Cerebellar nuclear complex (tissue), 1 donor: ENCODE results near the gene NPTX1.

Experiments used
- DNase-seq, 2 experiments: peaks; one replicate each; lab custom pipeline; 2025; lab: John Stamatoyannopoulos, UW

Gene NPTX1

GRCh38 chr17:80426671-80427326 is 49.6 kb downstream of the NPTX1 start:
- DNase-seq: peak in 1 of 2 experiments; percentile 61

- DNase-seq: no peak
Measured at GRCh38 chr17:80425835-80426426, 50.5 kb downstream of the NPTX1 start.

- DNase-seq: no peak
Measured at GRCh38 chr17:80424878-80425765, 51.3 kb downstream of the NPTX1 start.

- DNase-seq: no peak
Measured at GRCh38 chr17:80424261-80424660, 52.1 kb downstream of the NPTX1 start.

GRCh38 chr17:80423536-80424225 is 52.7 kb downstream of the NPTX1 start:
- DNase-seq: no peak

- no peak for DNase-seq
Measured at GRCh38 chr17:80422981-80423380, 53.4 kb downstream of the NPTX1 start.

GRCh38 chr17:80422276-80422675 is 54.1 kb downstream of the NPTX1 start:
- DNase-seq: no peak

GRCh38 chr17:80421381-80422090 is 54.9 kb downstream of the NPTX1 start:
- no peak for DNase-seq

GRCh38 chr17:80419255-80419654 is 57.2 kb downstream of the NPTX1 start:
- no peak for DNase-seq

GRCh38 chr17:80418589-80418988 is 57.8 kb downstream of the NPTX1 start:
- no peak for DNase-seq
